AG09309 (cell line): ENCODE results near the gene NSUN7.
A peak's percentile ranks its signal among the peaks of the same experiment; 100 is the strongest.

Source experiments
- DNase-seq: peaks from one replicate; pipeline ENCODE4 v3.0.0-alpha.2; 2010; ENCODE audit warnings: low read depth
- H3K4me3 ChIP-seq: 2 replicates; pipeline ENCODE4 v1.5.1; 2011; ENCODE audit warnings: mild to moderate bottlenecking, low read depth, low read length, moderate library complexity; ENCODE audit not compliant: control insufficient read depth
- CTCF ChIP-seq: IDR thresholded peaks from 2 replicates; pipeline ENCODE4 v1.5.1; 2011; ENCODE audit warnings: mild to moderate bottlenecking, low read depth, low read length, inconsistent platforms; ENCODE audit not compliant: insufficient read depth, control insufficient read depth; ENCODE audit errors: missing control alignments

The NSUN7 gene

GRCh38 chr4:40840985-40841571 lies 91.3 kb downstream of the NSUN7 start:
- peak; percentile 41 for DNase-seq
- TF ChIP-seq CTCF, result peak; percentile 79
- H3K4me3 ChIP-seq, result no peak overlapping the region

GRCh38 chr4:40842318-40842717 lies 92.6 kb downstream of the NSUN7 start:
- DNase-seq, result no peak
- H3K4me3 ChIP-seq, result no peak overlapping the region
- no peak for TF ChIP-seq CTCF

GRCh38 chr4:40842725-40843423 lies 93.1 kb downstream of the NSUN7 start:
- DNase-seq, result no peak
- no peak overlapping the region for H3K4me3 ChIP-seq
- TF ChIP-seq CTCF, result no peak

- peak; percentile 5 for TF ChIP-seq CTCF
- DNase-seq, result no peak
- H3K4me3 ChIP-seq, result no peak overlapping the region
Observed at GRCh38 chr4:40843696-40844095, 93.9 kb downstream of the NSUN7 start.

- TF ChIP-seq CTCF, result no peak
- no peak for DNase-seq
- H3K4me3 ChIP-seq, result no peak overlapping the region
Observed at GRCh38 chr4:40844261-40844660, 94.5 kb downstream of the NSUN7 start.

GRCh38 chr4:40845154-40845835 lies 95.5 kb downstream of the NSUN7 start:
- no peak overlapping the region for H3K4me3 ChIP-seq
- no peak for TF ChIP-seq CTCF
- peak; percentile 10 for DNase-seq
